ENCODE data around the gene PHIP. TPM values are rescaled to one million over a fixed set of nuclear protein-coding genes. Genes with fewer than 3 reads are reported as not detected.
A peak's percentile ranks its signal among the peaks of the same experiment; 100 is the strongest.

PHIP gene
- total and polyA plus RNA-seq, 9 of the 15 experiments (the other 6 are each of a cell fraction or from before 2014, with no cell fraction given) = 8.1 to 36.3 (median 16.5) TPM

DNA sequence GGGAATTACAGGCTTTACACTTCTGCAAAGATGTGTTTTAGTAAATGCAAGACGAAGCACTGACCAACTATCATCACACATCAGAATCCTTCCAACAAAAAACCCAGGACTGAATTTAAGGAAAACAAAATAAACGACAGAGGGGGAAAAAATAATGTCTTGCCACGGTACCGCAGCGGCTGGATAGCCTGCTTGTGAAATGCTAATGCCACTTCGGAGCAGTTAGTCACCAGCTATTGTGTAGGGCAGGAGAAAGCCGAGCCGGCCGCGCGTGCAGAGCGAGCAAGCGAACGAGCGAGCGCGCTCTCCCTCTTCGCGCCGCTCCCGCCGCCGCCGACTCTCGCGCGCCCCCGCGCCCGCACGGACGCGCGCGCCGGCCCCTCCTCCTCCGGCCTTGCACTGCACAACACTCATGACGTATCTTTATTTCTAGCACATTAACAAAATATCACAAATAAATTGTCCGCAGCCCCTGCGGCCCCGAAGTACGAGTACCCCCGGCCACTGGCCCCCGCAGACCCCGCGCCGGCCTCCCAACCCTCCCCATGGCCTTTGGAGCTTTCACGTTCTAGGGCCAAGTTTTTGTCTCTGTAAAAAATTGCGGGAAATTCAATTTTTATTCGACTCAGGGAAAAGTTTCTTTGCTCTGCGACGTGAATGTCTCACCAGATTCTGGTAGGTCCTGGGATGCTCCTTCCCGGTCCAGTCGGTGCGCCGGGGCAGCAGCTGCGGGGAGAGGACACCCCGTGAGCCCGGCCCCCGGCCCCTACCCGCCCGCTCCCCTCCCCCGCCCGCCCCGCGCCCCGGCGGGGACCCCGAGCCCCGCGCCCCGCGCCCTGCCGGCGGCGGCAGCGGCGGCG, 1.0 kb downstream of the PHIP start (continued):
- TF ChIP-seq, protein P1, sequence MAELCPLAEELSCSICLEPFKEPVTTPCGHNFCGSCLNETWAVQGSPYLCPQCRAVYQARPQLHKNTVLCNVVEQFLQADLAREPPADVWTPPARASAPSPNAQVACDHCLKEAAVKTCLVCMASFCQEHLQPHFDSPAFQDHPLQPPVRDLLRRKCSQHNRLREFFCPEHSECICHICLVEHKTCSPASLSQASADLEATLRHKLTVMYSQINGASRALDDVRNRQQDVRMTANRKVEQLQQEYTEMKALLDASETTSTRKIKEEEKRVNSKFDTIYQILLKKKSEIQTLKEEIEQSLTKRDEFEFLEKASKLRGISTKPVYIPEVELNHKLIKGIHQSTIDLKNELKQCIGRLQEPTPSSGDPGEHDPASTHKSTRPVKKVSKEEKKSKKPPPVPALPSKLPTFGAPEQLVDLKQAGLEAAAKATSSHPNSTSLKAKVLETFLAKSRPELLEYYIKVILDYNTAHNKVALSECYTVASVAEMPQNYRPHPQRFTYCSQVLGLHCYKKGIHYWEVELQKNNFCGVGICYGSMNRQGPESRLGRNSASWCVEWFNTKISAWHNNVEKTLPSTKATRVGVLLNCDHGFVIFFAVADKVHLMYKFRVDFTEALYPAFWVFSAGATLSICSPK (IDR thresholded peaks at IDR 0.05; ENCODE audit: borderline replicate concordance) = no peak
- TF ChIP-seq CEBPG (CRISPR knock-in tag; IDR thresholded peaks at IDR 0.05) = no peak
- no peak for TF ChIP-seq CEBPG (tag; conservative IDR thresholded peaks at IDR 0.05 in 1 of 2, IDR thresholded peaks at IDR 0.05 in 1 of 2)
- TF ChIP-seq GABPB1 (CRISPR knock-in tag; IDR thresholded peaks at IDR 0.05) = no peak
- no peak for TF ChIP-seq CBX5 (IDR thresholded peaks at IDR 0.05; ENCODE audit: borderline replicate concordance, low read depth)
- no peak for TF ChIP-seq FOXK1 (CRISPR knock-in tag; IDR thresholded peaks at IDR 0.05; ENCODE audit: borderline replicate concordance)
- no peak for TF ChIP-seq MTA1 (IDR thresholded peaks at IDR 0.05; ENCODE audit: borderline replicate concordance)
- TF ChIP-seq, protein P2, sequence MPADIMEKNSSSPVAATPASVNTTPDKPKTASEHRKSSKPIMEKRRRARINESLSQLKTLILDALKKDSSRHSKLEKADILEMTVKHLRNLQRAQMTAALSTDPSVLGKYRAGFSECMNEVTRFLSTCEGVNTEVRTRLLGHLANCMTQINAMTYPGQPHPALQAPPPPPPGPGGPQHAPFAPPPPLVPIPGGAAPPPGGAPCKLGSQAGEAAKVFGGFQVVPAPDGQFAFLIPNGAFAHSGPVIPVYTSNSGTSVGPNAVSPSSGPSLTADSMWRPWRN (IDR thresholded peaks at IDR 0.05; ENCODE audit: low read depth) = no peak
- no peak for TF ChIP-seq TEAD4 (IDR thresholded peaks at IDR 0.05; ENCODE audit: low read length)
- no peak for TF ChIP-seq TEAD4 (CRISPR knock-in tag; IDR thresholded peaks at IDR 0.05; ENCODE audit: borderline replicate concordance)
- 0 out of 2 replicates have a peak, but pooled peaks have one; percentile 36 for TF ChIP-seq ZNF24 (IDR thresholded peaks at IDR 0.05)
- no peak for TF ChIP-seq KDM1A (IDR thresholded peaks at IDR 0.05)
- TF ChIP-seq E2F3 (CRISPR knock-in tag; IDR thresholded peaks at IDR 0.05) = no peak
- TF ChIP-seq PHF8 (IDR thresholded peaks at IDR 0.05; ENCODE audit: borderline replicate concordance, low read length) = peak; percentile 6; the same call in 1 of the 2 replicates
- TF ChIP-seq SIRT6 (IDR thresholded peaks at IDR 0.05; ENCODE audit: low read depth, low read length) = no peak
- peak; percentile 92 for TF ChIP-seq ZNF644 (tag; IDR thresholded peaks at IDR 0.05; ENCODE audit: low read depth)
- peak; percentile 49 for TF ChIP-seq L3MBTL2 (IDR thresholded peaks at IDR 0.05)
- TF ChIP-seq, protein P3, sequence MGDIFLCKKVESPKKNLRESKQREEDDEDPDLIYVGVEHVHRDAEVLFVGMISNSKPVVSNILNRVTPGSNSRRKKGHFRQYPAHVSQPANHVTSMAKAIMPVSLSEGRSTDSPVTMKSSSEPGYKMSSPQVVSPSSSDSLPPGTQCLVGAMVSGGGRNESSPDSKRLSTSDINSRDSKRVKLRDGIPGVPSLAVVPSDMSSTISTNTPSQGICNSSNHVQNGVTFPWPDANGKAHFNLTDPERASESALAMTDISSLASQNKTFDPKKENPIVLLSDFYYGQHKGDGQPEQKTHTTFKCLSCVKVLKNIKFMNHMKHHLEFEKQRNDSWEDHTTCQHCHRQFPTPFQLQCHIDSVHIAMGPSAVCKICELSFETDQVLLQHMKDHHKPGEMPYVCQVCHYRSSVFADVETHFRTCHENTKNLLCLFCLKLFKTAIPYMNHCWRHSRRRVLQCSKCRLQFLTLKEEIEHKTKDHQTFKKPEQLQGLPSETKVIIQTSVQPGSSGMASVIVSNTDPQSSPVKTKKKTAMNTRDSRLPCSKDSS (IDR thresholded peaks at IDR 0.05; ENCODE audit: low read depth, partially characterized antibody) = no peak
- TF ChIP-seq JUNB (CRISPR knock-in tag; conservative IDR thresholded peaks at IDR 0.05) = no peak
- no peak for TF ChIP-seq ZNF146 (CRISPR knock-in tag; IDR thresholded peaks at IDR 0.05; ENCODE audit: unreplicated experiment)
- peak; percentile 41 for TF ChIP-seq POLR2H (tag; IDR thresholded peaks at IDR 0.05; ENCODE audit: low read depth)
- TF ChIP-seq TCF7 (IDR thresholded peaks at IDR 0.05; ENCODE audit: borderline replicate concordance) = no peak
- no peak for TF ChIP-seq ETS2 (tag; IDR thresholded peaks at IDR 0.05; ENCODE audit: borderline replicate concordance, poor library complexity, severe bottlenecking)
- TF ChIP-seq ZBED1 (IDR thresholded peaks at IDR 0.05) = no peak
- no peak for TF ChIP-seq BMI1 (IDR thresholded peaks at IDR 0.05; ENCODE audit: low read length)
- no peak for TF ChIP-seq ZNF311 (CRISPR knock-in tag; IDR thresholded peaks at IDR 0.05)

Measured in K562 (cell line).